Smooth muscle cell of the pulmonary artery (primary cell): ENCODE results near the gene AKR1C3. TPM values are rescaled to one million over a fixed set of nuclear protein-coding genes. Genes with fewer than 3 reads are reported as not detected.

Experiments used
- total RNA-seq: library from RNA; depleted of rRNA; stranded (reverse); fragments of >200 nt; gene quantifications from 2 replicates; pipeline ENCODE4 v1.2.3, GENCODE V29; 2014

The AKR1C3 gene
- total RNA-seq, result 42.8 and 74.1 TPM in 2 replicates

DNA sequence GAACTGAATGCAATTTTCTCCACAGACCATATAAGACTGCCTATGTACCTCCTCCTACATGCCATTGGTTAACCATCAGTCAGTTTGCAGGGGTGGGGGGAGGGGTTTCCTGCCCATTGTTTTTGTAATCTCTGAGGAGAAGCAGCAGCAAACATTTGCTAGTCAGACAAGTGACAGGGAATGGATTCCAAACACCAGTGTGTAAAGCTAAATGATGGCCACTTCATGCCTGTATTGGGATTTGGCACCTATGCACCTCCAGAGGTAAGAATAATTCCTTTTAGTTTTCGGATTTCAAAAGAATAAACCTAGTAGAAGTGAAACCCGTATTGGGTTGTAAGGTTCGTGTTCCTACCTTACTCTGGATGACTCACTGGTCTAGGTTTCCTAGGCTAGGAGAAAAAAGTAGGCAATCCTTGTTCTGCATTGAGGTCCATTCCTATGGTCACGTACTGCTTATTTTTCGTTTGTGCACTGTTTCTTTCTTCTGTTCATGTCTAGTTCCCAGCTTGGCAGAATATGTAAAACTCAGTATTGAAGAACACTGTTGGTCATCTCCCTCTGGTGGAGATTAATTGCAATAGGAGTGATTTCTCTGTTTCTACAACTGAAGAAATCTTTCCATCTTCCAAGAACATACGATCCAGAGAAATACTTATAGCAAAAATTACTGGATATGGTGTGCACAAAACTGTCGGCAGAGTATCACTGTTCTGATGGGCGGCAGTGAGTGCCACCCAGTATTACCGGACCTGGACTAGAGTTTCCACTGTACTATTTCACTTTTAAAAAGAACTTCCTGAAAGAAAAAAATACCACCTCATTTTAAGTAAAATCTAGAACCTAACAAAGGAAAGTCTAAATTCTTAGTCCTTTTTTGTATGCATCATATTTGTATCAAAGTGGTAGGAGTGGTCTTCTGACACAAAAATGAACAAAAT lies at the start of gene AKR1C3:
TSS of gene AKR1C3 (plus strand) at position 150 of the 941 bp plus-strand sequence. CDS start at position 181, 31 bp downstream.

Other genes starting within 250 kb of the AKR1C3 start
- gene AKR1C1, start 131.0 kb upstream of the AKR1C3 start, total RNA-seq, result 79.3 and 99.2 TPM in 2 replicates
- gene AKR1C2, start 90.6 kb upstream of the AKR1C3 start, total RNA-seq, result 8.2 and 14.9 TPM in 2 replicates
- gene AKR1C8, start 90.7 kb downstream of the AKR1C3 start, total RNA-seq, result not detected in 2 replicates
- not detected in 2 replicates for gene AKR1C4, start 102.4 kb downstream of the AKR1C3 start, total RNA-seq